Breast epithelium (tissue), 3 donors: ENCODE results near the gene OPTN.

Source experiments
- CTCF ChIP-seq, 3 donors: fragments of 450-650 bp; IDR thresholded peaks; one replicate each; pipeline ENCODE4 v1.5.1; 2016 to 2017; ENCODE audit warnings: antibody characterized with exemption in 3 of 3, mild to moderate bottlenecking in 3 of 3, moderate library complexity in 3 of 3
- POLR2A ChIP-seq: fragments of 450-650 bp; IDR thresholded peaks from one replicate; pipeline ENCODE4 v1.6.1; 2016; ENCODE audit warnings: antibody characterized with exemption, mild to moderate bottlenecking, moderate library complexity
- POLR2AphosphoS5 ChIP-seq, 3 donors: sonication (generic); formaldehyde crosslinking; IDR thresholded peaks; one replicate each; pipeline ENCODE4 v1.6.1; 2017; ENCODE audit warnings: antibody characterized with exemption in 3 of 3

GRCh38 chr10:13160934-13161856 is 61.2 kb downstream of the OPTN start, which contains the start of gene MCM10:
- TF ChIP-seq CTCF (IDR thresholded peaks at IDR 0.05): peak; percentile 87 to 92 (median 90)
- TF ChIP-seq POLR2AphosphoS5 (IDR thresholded peaks at IDR 0.05): peak; percentile 71 to 77 (median 72)
- no peak for TF ChIP-seq POLR2A
